K562 (cell line): ENCODE results near the gene TPR. TPM values are rescaled to one million over a fixed set of nuclear protein-coding genes. Genes with fewer than 3 reads are reported as not detected.

Source experiments
- DMBX1 ChIP-seq: fragments of 250-450 bp; sonication (Bioruptor Pico); IDR thresholded peaks from 2 replicates; pipeline ENCODE4 v1.8.0; 2022; ENCODE audit warnings: inconsistent platforms, mild to moderate bottlenecking, moderate library complexity, borderline replicate concordance
- EZH2 ChIP-seq: IDR thresholded peaks from 2 replicates; pipeline ENCODE4 v1.6.1; 2012; ENCODE audit warnings: low read depth, mild to moderate bottlenecking, inconsistent platforms, low read length, borderline replicate concordance
- FUS ChIP-seq: fragments of 200-400 bp; formaldehyde crosslinking; optimal IDR thresholded peaks from 2 replicates; pipeline ENCODE3; 2017; ENCODE audit warnings: low read depth, low read length
- HLTF ChIP-seq: fragments of 450-650 bp; IDR thresholded peaks from 2 replicates; pipeline ENCODE4 v1.6.1; 2016
- ILF3 ChIP-seq: fragments of 450-650 bp; IDR thresholded peaks from 2 replicates; pipeline ENCODE4 v1.6.1; 2018; ENCODE audit warnings: antibody characterized with exemption, mild to moderate bottlenecking, moderate library complexity, borderline replicate concordance
- NFIC ChIP-seq: fragments of 450-650 bp; IDR thresholded peaks from 2 replicates; pipeline ENCODE4 v1.6.1; 2017; ENCODE audit warnings: mild to moderate bottlenecking, inconsistent platforms
- RBM17 ChIP-seq: fragments of 200-400 bp; formaldehyde crosslinking; IDR thresholded peaks from 2 replicates; pipeline ENCODE4 v1.6.1; 2017; ENCODE audit warnings: low read depth, mild to moderate bottlenecking, low read length, borderline replicate concordance
- STAG1 ChIP-seq: sonication (generic); formaldehyde crosslinking; IDR thresholded peaks from 2 replicates; pipeline ENCODE4 v1.5.0; 2020; ENCODE audit warnings: missing genetic modification reagents, borderline replicate concordance
- TBL1XR1 ChIP-seq, 2 experiments: IDR thresholded peaks; 2 replicates each; pipeline ENCODE4 v1.6.1; 2012; ENCODE audit warnings: improper control_type of control experiment in 2 of 2, low read length in 2 of 2, mild to moderate bottlenecking in 1 of 2
- TCF3 ChIP-seq: sonication (generic); formaldehyde crosslinking; IDR thresholded peaks from 2 replicates; pipeline ENCODE4 v1.4.0; 2020; ENCODE audit warnings: mild to moderate bottlenecking, missing genetic modification reagents
- TEAD4 ChIP-seq, 2 experiments: sonication (generic) in 1 of 2; formaldehyde crosslinking in 1 of 2; IDR thresholded peaks; 2 replicates each; pipeline versions ENCODE4 v1.6.1 to v1.8.0; 2012 to 2022; ENCODE audit warnings: borderline replicate concordance in 1 of 2, inconsistent platforms in 1 of 2, low read length in 1 of 2, mild to moderate bottlenecking in 1 of 2, missing genetic modification reagents in 1 of 2
- TFAM ChIP-seq: fragments of 250-450 bp; sonication (Bioruptor Pico); conservative IDR thresholded peaks from 2 replicates; pipeline ENCODE4 v1.5.0; 2021; ENCODE audit warnings: mild to moderate bottlenecking, moderate library complexity
- ZFP36 ChIP-seq: fragments of 150-350 bp; IDR thresholded peaks from 2 replicates; pipeline ENCODE4 v1.6.1; 2018; ENCODE audit warnings: low read length, low read depth; ENCODE audit not compliant: partially characterized antibody
- ZFX ChIP-seq: sonication (generic); formaldehyde crosslinking; IDR thresholded peaks from 2 replicates; pipeline ENCODE4 v1.8.0; 2022; ENCODE audit warnings: mild to moderate bottlenecking, missing genetic modification reagents, moderate library complexity
- ZNF133 ChIP-seq: fragments of 250-450 bp; sonication (Bioruptor Pico); IDR thresholded peaks from 2 replicates; pipeline ENCODE4 v1.4.0; 2020; ENCODE audit warnings: mild to moderate bottlenecking
- ZNF165 ChIP-seq: fragments of 250-450 bp; sonication (Bioruptor Pico); IDR thresholded peaks from 2 replicates; pipeline ENCODE4 v1.4.0; 2020; ENCODE audit warnings: borderline replicate concordance
- ZNF224 ChIP-seq: sonication (generic); formaldehyde crosslinking; IDR thresholded peaks from 2 replicates; pipeline ENCODE4 v1.8.0; 2022; ENCODE audit warnings: mild to moderate bottlenecking, missing genetic modification reagents
- ZNF57 ChIP-seq: fragments of 450-650 bp; formaldehyde crosslinking; IDR thresholded peaks from 2 replicates; pipeline ENCODE4 v1.4.0; 2020; ENCODE audit warnings: mild to moderate bottlenecking, moderate library complexity
- ZNF764 ChIP-seq: fragments of 250-450 bp; sonication (Bioruptor Pico); IDR thresholded peaks from 2 replicates; pipeline ENCODE4 v1.4.0; 2020; ENCODE audit warnings: low read depth, mild to moderate bottlenecking, moderate library complexity
- polyA plus RNA-seq, 8 experiments: library from polyadenylated mRNA; depleted of rRNA in 4 of 8; stranded (reverse) in 5 of 8; unstranded in 3 of 8; fragments of >200 nt; fragmentation: Nextera tagmentation in 2 of 8; fragmentation: Illumina TruSeq in 1 of 8; extraction: Ambion mirVana in 2 of 8; extraction: Trizol in 1 of 8; gene quantifications; 2 replicates each; pipeline versions ENCODE4 v1.2.1 to v1.2.3, GENCODE V29; 2011 to 2014; ENCODE audit warnings: inconsistent platforms in 1 of 8, missing spikeins in 1 of 8
- total RNA-seq, 7 experiments: library from RNA; depleted of rRNA in 6 of 7; stranded (reverse); fragments of >200 nt in 6 of 7; fragmentation: Illumina TruSeq in 2 of 7; extraction: Trizol in 2 of 7; gene quantifications; 2 replicates each; pipeline versions ENCODE4 v1.2.1 to v1.2.3, GENCODE V29; 2011 to 2021; ENCODE audit warnings: low replicate concordance in 1 of 7
- TF ChIP-seq, protein P1 (sequence below), 3 experiments: fragments of 200-800 bp in 1 of 3; sonication (Bioruptor generic) in 1 of 3; sonication (generic) in 1 of 3; formaldehyde crosslinking in 1 of 3; IDR thresholded peaks; 2 replicates each; pipeline versions ENCODE4 v1.6.1 to v1.8.0; 2016 to 2022; ENCODE audit warnings: mild to moderate bottlenecking in 2 of 3, missing compliant biosample characterization in 2 of 3, missing genetic modification characterization in 2 of 3, missing genetic modification reagents in 1 of 3
- TF ChIP-seq, protein P2 (sequence below): fragments of 450-650 bp; formaldehyde crosslinking; IDR thresholded peaks from 2 replicates; pipeline ENCODE4 v1.4.0; 2020; ENCODE audit warnings: mild to moderate bottlenecking, moderate library complexity
- TF ChIP-seq, protein P3 (sequence below): fragments of 450-650 bp; IDR thresholded peaks from 2 replicates; pipeline ENCODE4 v1.6.1; 2016; ENCODE audit warnings: mild to moderate bottlenecking
- TF ChIP-seq, protein P4 (sequence below): IDR thresholded peaks from 2 replicates; pipeline ENCODE4 v1.6.1; 2011; ENCODE audit not compliant: insufficient read length; ENCODE audit errors: extremely low read depth

Gene TPR
- total and polyA plus RNA-seq, 9 of the 15 experiments (the other 6 are each of a cell fraction or from before 2014, with no cell fraction given): 48.5 to 167 (median 138) TPM

DNA sequence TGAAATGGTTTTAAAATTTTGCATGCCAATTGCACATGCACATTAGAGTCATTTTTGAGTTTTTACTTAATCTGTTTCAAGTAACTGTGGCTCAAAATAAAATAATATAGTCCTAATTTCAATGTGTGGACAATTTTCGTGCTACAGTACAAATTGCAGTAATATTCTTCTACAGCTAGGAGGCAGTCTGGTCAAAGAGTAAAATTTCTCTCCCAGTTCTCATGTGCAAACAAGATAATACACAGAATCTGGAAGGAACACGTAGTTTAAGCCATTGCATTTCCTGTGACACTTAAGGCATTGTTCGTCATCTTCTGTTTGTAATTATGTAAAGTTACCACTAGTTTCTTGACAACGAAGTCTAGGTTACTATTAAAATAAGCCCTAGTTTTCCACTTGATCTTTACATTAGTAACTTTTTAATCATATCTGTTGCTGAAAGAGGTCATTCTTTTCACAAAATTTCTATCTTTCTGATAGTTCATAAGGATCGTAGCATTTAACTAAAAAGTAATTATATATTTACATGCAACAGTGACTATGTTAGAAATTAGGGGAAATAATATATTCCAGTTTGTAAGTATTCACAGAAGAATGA lies 29.5 kb upstream of the TPR start (continued):
- TF ChIP-seq ZNF764 (CRISPR knock-in tag) (no peak), DMBX1 (CRISPR knock-in tag) (no peak), TCF3 (CRISPR knock-in tag) (0 out of 2 replicates have a peak, but pooled peaks have one; percentile 40), ZNF165 (CRISPR knock-in tag) (no peak), NFIC (no peak), RBM17 (no peak), TBL1XR1 (IDR thresholded peaks at IDR 0.05; ENCODE audit: low read length in 2 of 2) (0 out of 4 replicates have a peak, but pooled peaks of 1 of the 2 experiments have one; percentile 4), ILF3 (peak; percentile 13; the same call in 1 of the 2 replicates), ZFP36 (no peak), FUS (no peak), EZH2 (no peak), ZNF57 (CRISPR knock-in tag) (no peak), HLTF (no peak), TFAM (no peak), ZNF224 (CRISPR knock-in tag) (no peak), ZNF133 (CRISPR knock-in tag) (no peak), ZFX (no peak), TEAD4 (IDR thresholded peaks at IDR 0.05; ENCODE audit: low read length) (0 out of 2 replicates have a peak, but pooled peaks have one; percentile 26), TEAD4 (CRISPR knock-in tag; IDR thresholded peaks at IDR 0.05; ENCODE audit: borderline replicate concordance) (no peak), STAG1 (CRISPR knock-in tag) (no peak)
- TF ChIP-seq, protein P1, sequence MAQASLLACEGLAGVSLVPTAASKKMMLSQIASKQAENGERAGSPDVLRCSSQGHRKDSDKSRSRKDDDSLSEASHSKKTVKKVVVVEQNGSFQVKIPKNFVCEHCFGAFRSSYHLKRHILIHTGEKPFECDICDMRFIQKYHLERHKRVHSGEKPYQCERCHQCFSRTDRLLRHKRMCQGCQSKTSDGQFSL (CRISPR knock-in tag; IDR thresholded peaks at IDR 0.05): no peak
- TF ChIP-seq, protein P1 (tag; IDR thresholded peaks at IDR 0.05): no peak
- TF ChIP-seq, protein P2, sequence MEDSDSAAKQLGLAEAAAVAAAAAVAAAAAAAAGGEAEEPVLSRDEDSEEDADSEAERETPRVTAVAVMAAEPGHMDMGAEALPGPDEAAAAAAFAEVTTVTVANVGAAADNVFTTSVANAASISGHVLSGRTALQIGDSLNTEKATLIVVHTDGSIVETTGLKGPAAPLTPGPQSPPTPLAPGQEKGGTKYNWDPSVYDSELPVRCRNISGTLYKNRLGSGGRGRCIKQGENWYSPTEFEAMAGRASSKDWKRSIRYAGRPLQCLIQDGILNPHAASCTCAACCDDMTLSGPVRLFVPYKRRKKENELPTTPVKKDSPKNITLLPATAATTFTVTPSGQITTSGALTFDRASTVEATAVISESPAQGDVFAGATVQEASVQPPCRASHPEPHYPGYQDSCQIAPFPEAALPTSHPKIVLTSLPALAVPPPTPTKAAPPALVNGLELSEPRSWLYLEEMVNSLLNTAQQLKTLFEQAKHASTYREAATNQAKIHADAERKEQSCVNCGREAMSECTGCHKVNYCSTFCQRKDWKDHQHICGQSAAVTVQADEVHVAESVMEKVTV (CRISPR knock-in tag): peak; percentile 13; the same call in 1 of the 2 replicates
- TF ChIP-seq, protein P3, sequence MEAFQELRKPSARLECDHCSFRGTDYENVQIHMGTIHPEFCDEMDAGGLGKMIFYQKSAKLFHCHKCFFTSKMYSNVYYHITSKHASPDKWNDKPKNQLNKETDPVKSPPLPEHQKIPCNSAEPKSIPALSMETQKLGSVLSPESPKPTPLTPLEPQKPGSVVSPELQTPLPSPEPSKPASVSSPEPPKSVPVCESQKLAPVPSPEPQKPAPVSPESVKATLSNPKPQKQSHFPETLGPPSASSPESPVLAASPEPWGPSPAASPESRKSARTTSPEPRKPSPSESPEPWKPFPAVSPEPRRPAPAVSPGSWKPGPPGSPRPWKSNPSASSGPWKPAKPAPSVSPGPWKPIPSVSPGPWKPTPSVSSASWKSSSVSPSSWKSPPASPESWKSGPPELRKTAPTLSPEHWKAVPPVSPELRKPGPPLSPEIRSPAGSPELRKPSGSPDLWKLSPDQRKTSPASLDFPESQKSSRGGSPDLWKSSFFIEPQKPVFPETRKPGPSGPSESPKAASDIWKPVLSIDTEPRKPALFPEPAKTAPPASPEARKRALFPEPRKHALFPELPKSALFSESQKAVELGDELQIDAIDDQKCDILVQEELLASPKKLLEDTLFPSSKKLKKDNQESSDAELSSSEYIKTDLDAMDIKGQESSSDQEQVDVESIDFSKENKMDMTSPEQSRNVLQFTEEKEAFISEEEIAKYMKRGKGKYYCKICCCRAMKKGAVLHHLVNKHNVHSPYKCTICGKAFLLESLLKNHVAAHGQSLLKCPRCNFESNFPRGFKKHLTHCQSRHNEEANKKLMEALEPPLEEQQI: peak; percentile 37; the same call in 1 of the 2 replicates
- TF ChIP-seq, protein P4, sequence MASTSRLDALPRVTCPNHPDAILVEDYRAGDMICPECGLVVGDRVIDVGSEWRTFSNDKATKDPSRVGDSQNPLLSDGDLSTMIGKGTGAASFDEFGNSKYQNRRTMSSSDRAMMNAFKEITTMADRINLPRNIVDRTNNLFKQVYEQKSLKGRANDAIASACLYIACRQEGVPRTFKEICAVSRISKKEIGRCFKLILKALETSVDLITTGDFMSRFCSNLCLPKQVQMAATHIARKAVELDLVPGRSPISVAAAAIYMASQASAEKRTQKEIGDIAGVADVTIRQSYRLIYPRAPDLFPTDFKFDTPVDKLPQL: no peak
